NT2/D1 (cell line): ENCODE results near the gene C19orf47.

Experiments used
- DNase-seq: peaks from one replicate; pipeline ENCODE4 v3.0.0-alpha.2; 2011; ENCODE audit warnings: low read depth, low spot score
- H3K27me3 ChIP-seq: 2 replicates; pipeline ENCODE4 v1.6.0; 2011; ENCODE audit warnings: mild to moderate bottlenecking; ENCODE audit not compliant: insufficient read length, insufficient read depth
- H3K36me3 ChIP-seq: 2 replicates; pipeline ENCODE4 v1.6.1; 2011; ENCODE audit warnings: mild to moderate bottlenecking, low read length, mixed read lengths; ENCODE audit not compliant: insufficient read depth, insufficient read length
- H3K4me1 ChIP-seq: 2 replicates; pipeline ENCODE4 v1.5.1; 2011; ENCODE audit not compliant: insufficient read depth, insufficient read length
- H3K4me3 ChIP-seq: 2 replicates; pipeline ENCODE4 v1.5.1; 2011; ENCODE audit warnings: low read depth; ENCODE audit not compliant: insufficient read length
- H3K9ac ChIP-seq: 2 replicates; pipeline ENCODE4 v1.6.0; 2011; ENCODE audit warnings: low read depth; ENCODE audit not compliant: insufficient read length
- H3K9me3 ChIP-seq: 2 replicates; pipeline ENCODE4 v1.5.1; 2011; ENCODE audit warnings: mild to moderate bottlenecking, low read length; ENCODE audit not compliant: insufficient read depth
- SUZ12 ChIP-seq: IDR thresholded peaks from 2 replicates; pipeline ENCODE4 v1.6.1; 2011; ENCODE audit not compliant: insufficient read length, insufficient read depth; ENCODE audit errors: extremely low read depth
- YY1 ChIP-seq: IDR thresholded peaks from 2 replicates; pipeline ENCODE4 v1.6.1; 2011; ENCODE audit not compliant: insufficient read length, insufficient read depth
- ZNF274 ChIP-seq: IDR thresholded peaks from 2 replicates; pipeline ENCODE4 v1.6.1; 2011; ENCODE audit warnings: mild to moderate bottlenecking, low read depth, low read length

The C19orf47 gene

GRCh38 chr19:40294560-40294959, 53.6 kb downstream of the C19orf47 start:
- no peak overlapping the region for H3K9ac ChIP-seq
- DNase-seq: no peak
- H3K36me3 ChIP-seq: no peaks in the 10 kb centered on the region
- no peak for TF ChIP-seq SUZ12
- TF ChIP-seq YY1: no peak
- TF ChIP-seq ZNF274: no peak
- no peaks in the 10 kb centered on the region for H3K4me1 ChIP-seq
- H3K4me3 ChIP-seq: no peak overlapping the region
- H3K9me3 ChIP-seq: no peaks in the 10 kb centered on the region
- no peaks in the 10 kb centered on the region for H3K27me3 ChIP-seq

- no peak for TF ChIP-seq YY1
- no peak for TF ChIP-seq ZNF274
- TF ChIP-seq SUZ12: no peak
- H3K36me3 ChIP-seq: peaks cover 16% of the 10 kb centered on the region
- H3K9ac ChIP-seq: no peak overlapping the region
- no peaks in the 10 kb centered on the region for H3K27me3 ChIP-seq
- no peaks in the 10 kb centered on the region for H3K9me3 ChIP-seq
- DNase-seq: no peak
- H3K4me1 ChIP-seq: peaks cover 5% of the 10 kb centered on the region
- no peak overlapping the region for H3K4me3 ChIP-seq
Observed at GRCh38 chr19:40286971-40287421, 61.2 kb downstream of the C19orf47 start.

- Histone ChIP-seq H3K36me3 (peaks cover 18% of the 10 kb centered on the region), H3K27me3 (no peaks in the 10 kb centered on the region), H3K4me3 (no peak overlapping the region), H3K4me1 (peaks cover 5% of the 10 kb centered on the region), H3K9me3 (no peaks in the 10 kb centered on the region), H3K9ac (peak overlapping the region; percentile 23)
- no peak for DNase-seq
- TF ChIP-seq YY1 (no peak), SUZ12 (no peak), ZNF274 (no peak)
Observed at GRCh38 chr19:40286235-40286970, 61.8 kb downstream of the C19orf47 start.

- peaks cover 10% of the 10 kb centered on the region for H3K4me1 ChIP-seq
Observed at GRCh38 chr19:40285353-40286234, 62.6 kb downstream of the C19orf47 start.

GRCh38 chr19:40284501-40285352, 63.5 kb downstream of the C19orf47 start, which contains the start of gene AKT2:
Gene AKT2 (minus strand): TSS chr19:40285345. CDS start chr19:40265267, 20,078 bp downstream.
- Histone ChIP-seq H3K27me3 (no peaks in the 10 kb centered on the region), H3K36me3 (peaks cover 18% of the 10 kb centered on the region), H3K4me3 (peak within 1 kb of the TSS; percentile 84), H3K4me1 (peaks cover 15% of the 10 kb centered on the region), H3K9ac (peak within 1 kb of the TSS; percentile 95), H3K9me3 (no peaks in the 10 kb centered on the region)
- TF ChIP-seq ZNF274 (no peak), YY1 (no peak), SUZ12 (no peak)
- peak; percentile 51 for DNase-seq

More at GRCh38 chr19:40285353-40286234, 62.6 kb downstream of the C19orf47 start:
- no peak overlapping the region for H3K9ac ChIP-seq
- H3K9me3 ChIP-seq: no peaks in the 10 kb centered on the region
- peak overlapping the region; percentile 60 for H3K4me3 ChIP-seq
- TF ChIP-seq YY1 (no peak), ZNF274 (no peak), SUZ12 (no peak)
- peaks cover 18% of the 10 kb centered on the region for H3K36me3 ChIP-seq
- peak; percentile 93 for DNase-seq
- H3K27me3 ChIP-seq: no peaks in the 10 kb centered on the region

GRCh38 chr19:40284251-40284500, 64.0 kb downstream of the C19orf47 start:
- no peak for DNase-seq
- Histone ChIP-seq H3K9me3 (no peaks in the 10 kb centered on the region), H3K4me3 (peak overlapping the region; percentile 84), H3K4me1 (peaks cover 18% of the 10 kb centered on the region), H3K27me3 (no peaks in the 10 kb centered on the region), H3K9ac (peak overlapping the region; percentile 95), H3K36me3 (peaks cover 20% of the 10 kb centered on the region)
- no peak for TF ChIP-seq ZNF274
- no peak for TF ChIP-seq YY1
- no peak for TF ChIP-seq SUZ12
